Progenitor cell of endocrine pancreas (in vitro differentiated cells): ENCODE data around the gene HK1. TPM values are rescaled to one million over a fixed set of nuclear protein-coding genes. Genes with fewer than 3 reads are reported as not detected.
"Not testable (repeated sequence)": the region's sequence is repeated elsewhere in the genome, so short reads cannot be mapped to it uniquely, and the experiment has no call there.

ENCODE experiments used
- DNase-seq: peaks from one replicate; pipeline ENCODE4 v3.0.0; 2021; ENCODE audit warnings: low spot score; ENCODE audit not compliant: unreplicated experiment
- H3K27ac Mint-ChIP-seq: 2 replicates; pipeline ENCODE4 v1.8.0; 2021; ENCODE audit warnings: mild to moderate bottlenecking, moderate library complexity, mixed read lengths
- H3K27me3 Mint-ChIP-seq: 2 replicates; pipeline ENCODE4 v1.8.0; 2021; ENCODE audit warnings: mixed read lengths
- H3K36me3 Mint-ChIP-seq: 2 replicates; pipeline ENCODE4 v1.8.0; 2022; ENCODE audit warnings: mixed read lengths; ENCODE audit not compliant: insufficient read depth
- H3K4me1 Mint-ChIP-seq: 2 replicates; pipeline ENCODE4 v1.8.0; 2021; ENCODE audit warnings: low read depth, mixed read lengths
- H3K4me3 Mint-ChIP-seq: 2 replicates; pipeline ENCODE4 v1.8.0; 2021; ENCODE audit warnings: low read depth, mild to moderate bottlenecking, moderate library complexity, mixed read lengths
- H3K9me3 Mint-ChIP-seq: 2 replicates; pipeline ENCODE4 v1.8.0; 2021; ENCODE audit warnings: low read depth, mixed read lengths
- CTCF ChIP-seq: fragments of 200-600 bp; sonication (generic); IDR thresholded peaks from one replicate; pipeline ENCODE4 v1.5.0; 2021; ENCODE audit warnings: antibody characterized with exemption, mild to moderate bottlenecking; ENCODE audit not compliant: unreplicated experiment
- total RNA-seq: library from RNA; stranded (reverse); gene quantifications from 2 replicates; pipeline ENCODE4 v1.2.1, GENCODE V29; 2021

The HK1 gene
- total RNA-seq, 1 donor from 2014 or later, result 32.5 TPM

DNA sequence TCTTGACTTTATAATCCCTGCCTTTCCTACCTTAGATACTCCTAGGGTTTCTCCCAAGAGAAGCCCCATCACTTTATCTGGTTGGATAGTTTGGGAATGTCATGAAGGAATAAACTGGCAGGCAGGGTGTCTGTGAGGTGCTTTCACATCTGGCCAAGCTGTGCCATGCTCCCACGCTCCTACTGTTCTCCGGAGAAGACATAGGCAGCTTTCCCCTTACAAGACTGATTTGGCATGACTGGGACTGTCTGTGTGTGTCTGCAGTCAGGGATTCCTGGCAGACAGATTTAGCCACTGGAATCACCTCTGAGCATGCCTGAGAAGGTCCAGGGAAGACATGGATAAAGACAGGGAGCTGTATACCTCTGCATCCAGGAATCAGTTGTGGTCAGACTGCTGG lies 45.3 kb downstream of the HK1 start:
- Mint-ChIP-seq H3K4me1 (peaks cover 10% of the 10 kb centered on the region), H3K9me3 (no peaks in the 10 kb centered on the region), H3K27me3 (peaks cover 14% of the 10 kb centered on the region), H3K4me3 (no peak overlapping the region), H3K36me3 (no peaks in the 10 kb centered on the region), H3K27ac (no peak overlapping the region)
- no peak for DNase-seq
- no peak for TF ChIP-seq CTCF

DNA sequence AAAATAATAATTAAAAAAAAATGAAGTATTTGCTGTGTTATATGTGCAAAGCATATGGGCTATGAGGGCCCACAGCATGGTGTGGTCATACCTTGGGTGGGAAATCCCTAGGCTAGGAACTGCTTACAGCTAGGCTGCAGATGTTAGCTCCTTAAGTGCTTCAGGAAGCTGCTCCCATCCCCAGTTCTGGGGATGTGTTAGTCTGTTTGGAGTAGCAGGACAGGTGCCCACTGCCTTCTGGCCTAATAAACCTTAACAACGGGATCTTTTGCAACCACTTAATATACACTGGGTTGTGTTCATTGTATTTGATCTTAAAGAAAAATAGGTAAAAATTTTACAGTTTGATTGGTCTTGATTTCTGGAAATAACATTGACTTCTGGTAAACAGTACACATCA lies 46.3 kb downstream of the HK1 start:
- H3K4me3 Mint-ChIP-seq, result no peak overlapping the region
- H3K4me1 Mint-ChIP-seq, result peaks cover 7% of the 10 kb centered on the region
- no peak for DNase-seq

GRCh38 chr10:69325637-69326523 lies 47.6 kb downstream of the HK1 start:
- not testable (repeated sequence) for H3K36me3 Mint-ChIP-seq, DNase-seq, H3K9me3 Mint-ChIP-seq, H3K27ac Mint-ChIP-seq, H3K4me1 Mint-ChIP-seq, H3K4me3 Mint-ChIP-seq
- peaks cover 21% of the 10 kb centered on the region for H3K27me3 Mint-ChIP-seq

More for the DNA sequence above, 46.3 kb downstream of the HK1 start:
- Mint-ChIP-seq H3K9me3 (no peaks in the 10 kb centered on the region), H3K27me3 (peaks cover 18% of the 10 kb centered on the region), H3K36me3 (no peaks in the 10 kb centered on the region), H3K27ac (no peak overlapping the region)
- no peak for TF ChIP-seq CTCF

- no peak for DNase-seq
- Mint-ChIP-seq H3K9me3 (no peaks in the 10 kb centered on the region), H3K4me3 (no peak overlapping the region), H3K4me1 (peaks cover 3% of the 10 kb centered on the region), H3K36me3 (no peaks in the 10 kb centered on the region), H3K27ac (no peak overlapping the region), H3K27me3 (peaks cover 21% of the 10 kb centered on the region)
- TF ChIP-seq CTCF, result no peak
Observed at GRCh38 chr10:69326692-69327091, 48.4 kb downstream of the HK1 start.

DNA sequence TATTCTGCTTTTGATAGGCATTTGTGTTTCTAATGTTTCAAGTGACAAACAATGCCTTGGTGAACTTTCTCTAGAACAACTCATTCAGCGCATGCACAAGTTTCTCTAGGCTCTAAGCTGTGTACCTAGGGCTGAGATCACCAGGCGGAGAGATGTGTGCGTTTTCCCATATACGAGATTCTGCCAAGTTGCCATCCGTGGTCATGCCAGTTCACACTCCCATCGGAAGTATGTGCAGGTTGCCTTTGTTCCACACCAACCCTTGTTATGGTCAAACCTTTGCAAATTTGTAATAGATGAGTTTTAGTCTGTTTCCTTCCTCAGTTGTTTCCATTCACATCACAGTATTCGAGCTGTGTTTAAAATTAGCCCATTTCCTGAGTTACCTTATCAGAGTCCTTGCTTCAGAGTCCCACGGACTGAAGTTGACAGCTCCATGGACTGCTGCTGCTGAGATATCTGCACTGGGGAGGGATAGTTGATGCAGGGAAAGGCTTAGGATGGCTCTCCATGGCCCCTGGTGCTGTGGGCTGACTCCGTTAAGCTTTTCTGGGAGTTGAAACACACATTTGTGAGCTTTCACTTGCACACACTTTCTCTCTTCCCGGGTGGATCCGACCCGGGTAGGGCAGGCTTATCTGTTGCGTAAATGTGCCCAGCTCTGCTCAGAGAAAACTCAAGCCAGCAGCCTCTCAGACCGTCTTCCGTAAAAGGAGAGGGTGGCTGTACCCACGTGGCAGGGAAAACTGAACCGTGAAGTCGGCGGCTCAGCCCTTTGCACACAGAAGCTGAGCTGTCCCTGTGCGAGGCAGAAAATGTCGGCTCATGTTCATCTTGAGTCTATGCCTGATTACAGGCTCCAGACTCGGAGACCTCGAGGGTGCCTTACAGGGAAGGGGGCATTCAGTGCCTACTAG lies 49.4 kb downstream of the HK1 start:
- H3K9me3 Mint-ChIP-seq, result no peaks in the 10 kb centered on the region
- H3K36me3 Mint-ChIP-seq, result no peaks in the 10 kb centered on the region
- DNase-seq, result no peak
- peaks cover 9% of the 10 kb centered on the region for H3K4me1 Mint-ChIP-seq
- no peak overlapping the region for H3K4me3 Mint-ChIP-seq
- no peak for TF ChIP-seq CTCF
- peaks cover 21% of the 10 kb centered on the region for H3K27me3 Mint-ChIP-seq
- H3K27ac Mint-ChIP-seq, result peak overlapping the region; percentile 26
